Mucosa of stomach (tissue), 1 donor: Measurements from ENCODE around the gene ZSWIM4.
"Not testable (repeated sequence)": the region's sequence is repeated elsewhere in the genome, so short reads cannot be mapped to it uniquely, and the experiment has no call there.

Experiments
- H3K27me3 ChIP-seq: one replicate; pipeline ENCODE4 v1.7.0; 2013; ENCODE audit warnings: mild to moderate bottlenecking, low read length; ENCODE audit not compliant: control insufficient read depth, insufficient read depth
- H3K36me3 ChIP-seq: one replicate; pipeline ENCODE4 v1.7.0; 2013; ENCODE audit warnings: low read length; ENCODE audit not compliant: control insufficient read depth, insufficient read depth
- H3K4me1 ChIP-seq: one replicate; pipeline ENCODE4 v1.7.0; 2013; ENCODE audit warnings: mild to moderate bottlenecking, low read length; ENCODE audit not compliant: control insufficient read depth, insufficient read depth
- H3K4me3 ChIP-seq: one replicate; pipeline ENCODE4 v1.7.0; 2013; ENCODE audit warnings: low read length
- H3K9ac ChIP-seq: one replicate; pipeline ENCODE4 v1.7.0; 2013; ENCODE audit warnings: mild to moderate bottlenecking, low read length, moderate library complexity
- H3K9me3 ChIP-seq: one replicate; pipeline ENCODE4 v1.7.0; 2013; ENCODE audit warnings: mild to moderate bottlenecking, low read length, moderate library complexity; ENCODE audit not compliant: control insufficient read depth
- donor health status: Pancreatic carcinoma.

Gene ZSWIM4

GRCh38 chr19:13764101-13764807 is 31.0 kb upstream of the ZSWIM4 start, which contains the start of gene MRI1:
TSS of gene MRI1 (plus strand) at chr19:13764522. CDS start at chr19:13764589, 67 bp downstream.
- Histone ChIP-seq H3K4me3 (peak within 1 kb of the TSS; percentile 66), H3K9ac (peak within 1 kb of the TSS; percentile 70), H3K9me3 (no peaks in the 10 kb centered on the region), H3K36me3 (peaks cover 7% of the 10 kb centered on the region), H3K4me1 (peaks cover 12% of the 10 kb centered on the region), H3K27me3 (no peaks in the 10 kb centered on the region)

- peak overlapping the region; percentile 53 for H3K9ac ChIP-seq
- H3K27me3 ChIP-seq, result no peaks in the 10 kb centered on the region
- H3K4me3 ChIP-seq, result peak overlapping the region; percentile 41
- H3K36me3 ChIP-seq, result peaks cover 7% of the 10 kb centered on the region
- no peaks in the 10 kb centered on the region for H3K9me3 ChIP-seq
- peaks cover 12% of the 10 kb centered on the region for H3K4me1 ChIP-seq
These were observed 30.3 kb upstream of the ZSWIM4 start for GRCh38 chr19:13764821-13765394.

GRCh38 chr19:13765395-13766094 is 29.7 kb upstream of the ZSWIM4 start:
- Histone ChIP-seq H3K36me3 (peaks cover 7% of the 10 kb centered on the region), H3K4me3 (peak overlapping the region; percentile 41), H3K4me1 (peaks cover 12% of the 10 kb centered on the region), H3K9ac (peak overlapping the region; percentile 53), H3K9me3 (no peaks in the 10 kb centered on the region), H3K27me3 (no peaks in the 10 kb centered on the region)

- Histone ChIP-seq H3K4me3 (no peak overlapping the region), H3K4me1 (peaks cover 12% of the 10 kb centered on the region), H3K36me3 (peaks cover 7% of the 10 kb centered on the region), H3K27me3 (no peaks in the 10 kb centered on the region), H3K9ac (no peak overlapping the region), H3K9me3 (no peaks in the 10 kb centered on the region)
These were observed 29.2 kb upstream of the ZSWIM4 start for GRCh38 chr19:13766095-13766481.

- H3K4me1 ChIP-seq, result peaks cover 12% of the 10 kb centered on the region
- no peak overlapping the region for H3K4me3 ChIP-seq
- H3K9me3 ChIP-seq, result no peaks in the 10 kb centered on the region
- H3K27me3 ChIP-seq, result no peaks in the 10 kb centered on the region
- H3K9ac ChIP-seq, result no peak overlapping the region
- peaks cover 7% of the 10 kb centered on the region for H3K36me3 ChIP-seq
These were observed 26.7 kb upstream of the ZSWIM4 start for GRCh38 chr19:13768510-13768909.

- Histone ChIP-seq H3K4me3 (no peak overlapping the region), H3K27me3 (no peaks in the 10 kb centered on the region), H3K9me3 (no peaks in the 10 kb centered on the region), H3K9ac (no peak overlapping the region), H3K36me3 (peaks cover 7% of the 10 kb centered on the region), H3K4me1 (peaks cover 6% of the 10 kb centered on the region)
These were observed 25.1 kb upstream of the ZSWIM4 start for GRCh38 chr19:13770013-13770635.

GRCh38 chr19:13774217-13775191 is 20.7 kb upstream of the ZSWIM4 start, which contains the start of gene C19orf53:
TSS of gene C19orf53 (plus strand) at chr19:13774456. CDS start at chr19:13774478, 22 bp downstream.
- no peaks in the 10 kb centered on the region for H3K9me3 ChIP-seq
- peak within 1 kb of the TSS; percentile 88 for H3K9ac ChIP-seq
- H3K36me3 ChIP-seq, result peaks cover 3% of the 10 kb centered on the region
- H3K27me3 ChIP-seq, result no peaks in the 10 kb centered on the region
- H3K4me3 ChIP-seq, result peak within 1 kb of the TSS; percentile 92
- peaks cover 6% of the 10 kb centered on the region for H3K4me1 ChIP-seq

- Histone ChIP-seq H3K4me1 (peaks cover 13% of the 10 kb centered on the region), H3K27me3 (no peaks in the 10 kb centered on the region), H3K36me3 (peaks cover 3% of the 10 kb centered on the region), H3K4me3 (no peak overlapping the region), H3K9me3 (no peaks in the 10 kb centered on the region), H3K9ac (no peak overlapping the region)
These were observed 16.8 kb upstream of the ZSWIM4 start for GRCh38 chr19:13778398-13778797.

- Histone ChIP-seq H3K9ac (no peak overlapping the region), H3K4me3 (no peak overlapping the region), H3K36me3 (peaks cover 3% of the 10 kb centered on the region), H3K27me3 (no peaks in the 10 kb centered on the region), H3K9me3 (no peaks in the 10 kb centered on the region), H3K4me1 (peaks cover 13% of the 10 kb centered on the region)
These were observed 16.4 kb upstream of the ZSWIM4 start for GRCh38 chr19:13778847-13779246.

- peaks cover 16% of the 10 kb centered on the region for H3K4me1 ChIP-seq
- H3K9ac ChIP-seq, H3K36me3 ChIP-seq, H3K27me3 ChIP-seq, H3K9me3 ChIP-seq, H3K4me3 ChIP-seq: not testable (repeated sequence)
These were observed 15.4 kb upstream of the ZSWIM4 start for GRCh38 chr19:13779794-13780193.

GRCh38 chr19:13781547-13781946 is 13.7 kb upstream of the ZSWIM4 start:
- no peaks in the 10 kb centered on the region for H3K27me3 ChIP-seq
- no peak overlapping the region for H3K4me3 ChIP-seq
- no peaks in the 10 kb centered on the region for H3K9me3 ChIP-seq
- peak overlapping the region; percentile 15 for H3K9ac ChIP-seq
- H3K36me3 ChIP-seq, result peaks cover 3% of the 10 kb centered on the region
- H3K4me1 ChIP-seq, result peaks cover 18% of the 10 kb centered on the region
